GM06990 (cell line): ENCODE data around the gene ALS2CL.

Experiments
- DNase-seq: peaks from one replicate; pipeline ENCODE4 v3.0.0-alpha.2; 2011; ENCODE audit not compliant: insufficient read length; ENCODE audit errors: extremely low read depth
- H3K27me3 ChIP-seq: replicated peaks from 2 replicates; pipeline ENCODE4 v1.6.0; 2011; ENCODE audit warnings: low read length; ENCODE audit not compliant: control insufficient read depth, insufficient read depth
- H3K36me3 ChIP-seq: 2 replicates; pipeline ENCODE4 v1.5.1; 2011; ENCODE audit warnings: low read length; ENCODE audit not compliant: control insufficient read depth, insufficient read depth
- H3K4me3 ChIP-seq: replicated peaks from 2 replicates; pipeline ENCODE4 v1.5.1; 2011; ENCODE audit warnings: low read depth, mild to moderate bottlenecking, control low read depth, low read length
- CTCF ChIP-seq: IDR thresholded peaks from 2 replicates; pipeline ENCODE4 v1.5.1; 2011; ENCODE audit warnings: low read length, control low read depth, mild to moderate bottlenecking, inconsistent platforms; ENCODE audit not compliant: insufficient read depth, poor library complexity, severe bottlenecking

The ALS2CL gene

DNA sequence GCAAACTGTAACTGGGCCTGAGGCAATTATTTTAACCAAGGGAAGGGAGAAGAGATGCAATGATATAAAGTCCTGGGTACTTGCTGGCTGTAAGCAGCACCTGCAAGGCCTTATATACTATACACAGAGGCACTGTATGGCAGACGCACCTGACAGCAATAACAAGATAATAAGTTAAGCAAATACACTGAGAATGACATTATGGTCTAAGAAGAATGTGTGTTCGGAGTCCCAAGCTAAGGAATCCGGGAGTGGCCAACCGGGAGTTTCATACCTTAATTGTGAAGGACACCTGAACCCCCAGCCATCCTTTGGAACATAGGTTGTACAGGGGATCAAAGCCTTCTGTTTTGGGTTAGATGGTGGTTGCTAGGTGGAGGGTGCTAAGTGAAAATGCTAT lies 67.4 kb downstream of the ALS2CL start:
- no peak for DNase-seq
- Histone ChIP-seq H3K27me3 (no peaks in the 10 kb centered on the region), H3K4me3 (no peak overlapping the region), H3K36me3 (no peaks in the 10 kb centered on the region)
- TF ChIP-seq CTCF: no peak

DNA sequence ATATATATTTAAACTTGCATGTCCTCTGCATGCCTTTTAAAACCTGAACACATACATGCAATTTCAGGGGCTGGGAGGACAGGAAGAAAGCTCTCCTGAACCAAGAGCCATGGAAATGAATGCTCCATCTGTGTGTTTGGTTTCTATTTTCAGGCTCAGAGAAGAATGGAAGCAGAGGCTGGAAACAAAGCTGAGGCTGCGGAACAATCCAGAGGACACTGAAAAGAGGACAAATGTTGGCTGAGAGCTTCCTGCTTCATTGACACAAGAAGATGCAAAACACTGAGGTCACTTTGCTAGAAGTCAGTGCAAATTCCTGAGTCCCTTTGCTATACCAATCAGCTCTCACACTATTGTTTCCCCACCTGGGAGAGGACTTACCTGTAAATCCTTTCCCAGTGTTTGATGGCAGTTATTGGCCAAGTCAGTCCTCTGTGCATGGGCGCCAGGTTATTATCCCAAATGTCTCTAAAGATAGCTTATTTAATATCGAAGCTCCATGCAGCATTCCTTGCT lies 68.4 kb downstream of the ALS2CL start:
- no peak for DNase-seq
- no peak for TF ChIP-seq CTCF
- no peaks in the 10 kb centered on the region for H3K36me3 ChIP-seq
- H3K4me3 ChIP-seq: no peak overlapping the region
- H3K27me3 ChIP-seq: peaks cover under 1% of the 10 kb centered on the region; the same call in 1 of the 2 replicates

DNA sequence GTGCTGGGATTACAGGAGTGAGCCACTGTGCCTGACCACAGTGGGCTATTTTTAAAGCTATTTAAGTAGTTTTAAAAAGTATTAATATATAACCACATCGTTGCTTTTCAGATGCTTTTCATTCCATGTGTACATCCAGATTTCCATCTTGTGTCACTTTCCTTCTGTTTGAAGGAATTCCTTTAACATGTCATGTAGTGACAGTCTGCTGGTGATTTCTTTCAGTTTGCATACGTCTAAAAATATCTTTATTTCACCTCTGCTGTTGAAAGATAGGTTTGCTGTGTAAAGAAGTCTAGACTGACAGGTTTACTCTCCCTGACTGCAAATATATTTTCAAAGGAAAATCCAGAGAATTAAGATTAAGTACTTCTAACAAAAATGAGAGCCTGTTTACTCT lies 68.9 kb downstream of the ALS2CL start:
- Histone ChIP-seq H3K4me3 (no peak overlapping the region), H3K36me3 (no peaks in the 10 kb centered on the region), H3K27me3 (peaks cover 1% of the 10 kb centered on the region; the same call in 1 of the 2 replicates)
- DNase-seq: no peak
- no peak for TF ChIP-seq CTCF

DNA sequence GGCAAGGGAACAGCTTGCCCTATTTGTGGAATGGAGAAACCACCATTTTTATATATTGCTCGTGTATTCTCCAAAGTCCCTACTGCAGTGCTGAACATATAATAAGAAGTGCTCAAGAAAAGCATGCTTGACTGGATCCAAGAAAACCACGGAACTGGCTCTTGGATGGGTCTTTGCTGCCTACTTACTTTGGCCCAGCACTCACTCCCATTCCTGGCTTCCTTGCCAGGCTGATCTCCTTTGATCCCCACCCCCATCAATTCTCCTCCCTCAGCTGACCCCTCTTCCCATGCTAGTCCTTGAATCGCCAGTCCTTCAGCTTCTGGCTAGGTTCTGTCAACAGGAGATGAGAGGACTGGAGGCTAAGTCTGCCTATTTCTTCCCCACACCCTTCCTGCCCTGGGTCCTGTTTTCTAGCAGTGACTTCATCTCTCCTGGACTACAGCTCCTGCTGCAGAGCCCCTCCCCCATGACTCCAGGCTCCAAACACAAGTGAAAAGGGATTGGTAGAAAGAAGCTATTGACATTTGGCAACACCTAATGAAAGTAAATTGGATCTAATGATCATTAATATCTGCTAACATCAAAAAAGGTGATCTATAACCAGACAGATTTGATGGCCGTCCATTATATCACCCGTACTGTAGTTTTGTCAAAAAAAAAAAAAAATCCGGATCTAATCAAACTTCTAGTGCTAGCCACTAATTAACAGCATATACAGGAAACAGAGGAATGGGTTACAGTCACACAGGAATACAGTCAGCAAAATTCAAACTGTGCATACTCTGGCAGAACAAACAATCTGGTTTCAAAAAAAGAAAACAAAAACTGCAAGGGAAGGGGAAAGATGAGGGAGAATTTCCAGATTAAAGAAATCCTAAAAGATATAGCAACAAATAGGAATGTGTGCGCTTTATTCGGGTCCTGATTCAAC lies 73.4 kb downstream of the ALS2CL start:
- no peaks in the 10 kb centered on the region for H3K36me3 ChIP-seq
- DNase-seq: no peak
- H3K27me3 ChIP-seq: peaks cover 7% of the 10 kb centered on the region; the same call in 1 of the 2 replicates
- no peak for TF ChIP-seq CTCF
- no peak overlapping the region for H3K4me3 ChIP-seq
